IgD-negative memory B cell (primary cell): Measurements from ENCODE around the gene DPH1. TPM values are rescaled to one million over a fixed set of nuclear protein-coding genes. Genes with fewer than 3 reads are reported as not detected.

Source experiments
- H3K27ac Mint-ChIP-seq, 3 donors: one replicate each; pipeline ENCODE4 v1.8.0; 2020 to 2022; ENCODE audit warnings: mild to moderate bottlenecking in 3 of 3, mixed read lengths in 3 of 3, moderate library complexity in 1 of 3
- H3K27me3 Mint-ChIP-seq: one replicate; pipeline ENCODE4 v1.8.0; 2021; ENCODE audit warnings: mixed read lengths
- H3K36me3 Mint-ChIP-seq: one replicate; pipeline ENCODE4 v1.8.0; 2020; ENCODE audit warnings: mild to moderate bottlenecking, mixed read lengths
- H3K4me1 Mint-ChIP-seq, 3 donors: one replicate each; pipeline ENCODE4 v1.8.0; 2020 to 2022; ENCODE audit warnings: mixed read lengths in 3 of 3, mild to moderate bottlenecking in 1 of 3
- H3K4me3 Mint-ChIP-seq, 4 donors: one replicate each; pipeline ENCODE4 v1.8.0; 2020 to 2022; ENCODE audit warnings: mild to moderate bottlenecking in 4 of 4, mixed read lengths in 4 of 4, moderate library complexity in 3 of 4
- H3K9me3 Mint-ChIP-seq, 3 donors: one replicate each; pipeline ENCODE4 v1.8.0; 2020 to 2021; ENCODE audit warnings: mixed read lengths in 3 of 3, mild to moderate bottlenecking in 1 of 3
- polyA plus RNA-seq: library from polyadenylated mRNA; unstranded; fragments of 300-500 nt; fragmentation: Illumina TruSeq; gene quantifications from one replicate; pipeline ENCODE4 v1.2.3, GENCODE V29; 2021

The DPH1 gene
- polyA plus RNA-seq, 1 donor from 2014 or later: 34.4 TPM

- no peak overlapping the region for H3K27ac Mint-ChIP-seq
- no peaks in the 10 kb centered on the region for H3K36me3 Mint-ChIP-seq
- peaks cover 14 to 33% (median 15%) of the 10 kb centered on the region in 3 donors for H3K4me1 Mint-ChIP-seq
- H3K27me3 Mint-ChIP-seq: no peaks in the 10 kb centered on the region
- no peaks in the 10 kb centered on the region for H3K9me3 Mint-ChIP-seq
- no peak overlapping the region for H3K4me3 Mint-ChIP-seq
Observed at GRCh38 chr17:2093349-2093748, 63.4 kb downstream of the DPH1 start.

Other genes starting within 250 kb of the DPH1 start
- 12.7 TPM for gene SMYD4, start 200.3 kb upstream of the DPH1 start, polyA plus RNA-seq
- 57.7 TPM for gene RPA1, start 200.1 kb upstream of the DPH1 start, polyA plus RNA-seq
- gene RTN4RL1, start 4.8 kb upstream of the DPH1 start, polyA plus RNA-seq: 0.44 TPM
- gene OVCA2, start 11.9 kb downstream of the DPH1 start, polyA plus RNA-seq: 62.5 TPM
- gene HIC1, start 24.9 kb downstream of the DPH1 start, polyA plus RNA-seq: 0.88 TPM